ENCODE data around the gene FAM185A.
"Not testable (repeated sequence)": the region's sequence is repeated elsewhere in the genome, so short reads cannot be mapped to it uniquely, and the experiment has no call there.

FAM185A gene

GRCh38 chr7:102776217-102776616 lies 27.4 kb downstream of the FAM185A start:
- DNase-seq (ENCODE audit: low read depth in 4 of 4, low spot score in 1 of 4), result not testable (repeated sequence)

GRCh38 chr7:102778663-102779062 lies 29.9 kb downstream of the FAM185A start:
- DNase-seq (ENCODE audit: low read depth in 4 of 4, low spot score in 1 of 4), result not testable (repeated sequence)

- not testable (repeated sequence) for DNase-seq (ENCODE audit: low read depth in 4 of 4, low spot score in 1 of 4)
Measured at GRCh38 chr7:102780926-102781325, 32.1 kb downstream of the FAM185A start.

GRCh38 chr7:102788770-102789169 lies 40.0 kb downstream of the FAM185A start:
- not testable (repeated sequence) for DNase-seq (ENCODE audit: low read depth in 4 of 4, low spot score in 1 of 4)

GRCh38 chr7:102790364-102791100 lies 41.7 kb downstream of the FAM185A start:
- DNase-seq (ENCODE audit: low read depth in 4 of 4, low spot score in 1 of 4), result not testable (repeated sequence)

GRCh38 chr7:102791367-102791766 lies 42.6 kb downstream of the FAM185A start:
- DNase-seq (ENCODE audit: low read depth in 4 of 4, low spot score in 1 of 4), result not testable (repeated sequence)

- DNase-seq (ENCODE audit: low read depth in 4 of 4, low spot score in 1 of 4), result not testable (repeated sequence)
Measured at GRCh38 chr7:102791831-102792230, 43.0 kb downstream of the FAM185A start.

- DNase-seq (ENCODE audit: low read depth in 4 of 4, low spot score in 1 of 4), result not testable (repeated sequence)
Measured at GRCh38 chr7:102794567-102794966, 45.8 kb downstream of the FAM185A start.

GRCh38 chr7:102795987-102796595 lies 47.3 kb downstream of the FAM185A start:
- not testable (repeated sequence) for DNase-seq (ENCODE audit: low read depth in 4 of 4, low spot score in 1 of 4)

GRCh38 chr7:102806613-102807012 lies 57.8 kb downstream of the FAM185A start:
- no peak for DNase-seq (ENCODE audit: low read depth in 4 of 4, low spot score in 1 of 4)

- no peak for DNase-seq (ENCODE audit: low read depth in 4 of 4, low spot score in 1 of 4)
Measured at GRCh38 chr7:102810916-102811315, 62.1 kb downstream of the FAM185A start.

- no peak for DNase-seq (ENCODE audit: low read depth in 4 of 4, low spot score in 1 of 4)
Measured at GRCh38 chr7:102811942-102812678, 63.3 kb downstream of the FAM185A start.

GRCh38 chr7:102813191-102814024 lies 64.6 kb downstream of the FAM185A start:
- DNase-seq (ENCODE audit: low read depth in 4 of 4, low spot score in 1 of 4), result no peak

- no peak for DNase-seq (ENCODE audit: low read depth in 4 of 4, low spot score in 1 of 4)
Measured at GRCh38 chr7:102814025-102814471, 65.2 kb downstream of the FAM185A start.

- no peak for DNase-seq (ENCODE audit: low read depth in 4 of 4, low spot score in 1 of 4)
Measured at GRCh38 chr7:102817616-102818573, 69.1 kb downstream of the FAM185A start.

GRCh38 chr7:102819151-102819550 lies 70.4 kb downstream of the FAM185A start:
- no peak for DNase-seq (ENCODE audit: low read depth in 4 of 4, low spot score in 1 of 4)

- no peak for DNase-seq (ENCODE audit: low read depth in 4 of 4, low spot score in 1 of 4)
Measured at GRCh38 chr7:102821994-102822747, 73.4 kb downstream of the FAM185A start.

- DNase-seq (ENCODE audit: low read depth in 4 of 4, low spot score in 1 of 4), result no peak
Measured at GRCh38 chr7:102823390-102824119, 74.8 kb downstream of the FAM185A start.
